Dendritic cell treated with granulocyte-macrophage colony-stimulating factor and Interleukin-4, amounts not matched to agents 40 ng/mL and 50 ng/mL, for 4 days (primary cell): ENCODE results near the gene SFXN2.

ENCODE experiments used
- H3K27ac Mint-ChIP-seq: one replicate; pipeline ENCODE4 v1.8.0; 2022; ENCODE audit warnings: mild to moderate bottlenecking, mixed read lengths
- H3K27me3 Mint-ChIP-seq: one replicate; pipeline ENCODE4 v1.8.0; 2022; ENCODE audit warnings: mild to moderate bottlenecking, mixed read lengths
- H3K36me3 Mint-ChIP-seq: one replicate; pipeline ENCODE4 v1.8.0; 2022; ENCODE audit warnings: low read depth, mixed read lengths
- H3K4me1 Mint-ChIP-seq: one replicate; pipeline ENCODE4 v1.8.0; 2022; ENCODE audit warnings: low read depth, mixed read lengths
- H3K4me3 Mint-ChIP-seq: one replicate; pipeline ENCODE4 v1.8.0; 2022; ENCODE audit warnings: mild to moderate bottlenecking, moderate library complexity, mixed read lengths
- H3K9me3 Mint-ChIP-seq: one replicate; pipeline ENCODE4 v1.8.0; 2022; ENCODE audit warnings: mixed read lengths
- intact Hi-C: fragments of 100-400 bp; cut with micrococcal nuclease; formaldehyde crosslinking; loops from one replicate; pipeline ENCODE4 v1.15.0; 2022

SFXN2 gene

DNA sequence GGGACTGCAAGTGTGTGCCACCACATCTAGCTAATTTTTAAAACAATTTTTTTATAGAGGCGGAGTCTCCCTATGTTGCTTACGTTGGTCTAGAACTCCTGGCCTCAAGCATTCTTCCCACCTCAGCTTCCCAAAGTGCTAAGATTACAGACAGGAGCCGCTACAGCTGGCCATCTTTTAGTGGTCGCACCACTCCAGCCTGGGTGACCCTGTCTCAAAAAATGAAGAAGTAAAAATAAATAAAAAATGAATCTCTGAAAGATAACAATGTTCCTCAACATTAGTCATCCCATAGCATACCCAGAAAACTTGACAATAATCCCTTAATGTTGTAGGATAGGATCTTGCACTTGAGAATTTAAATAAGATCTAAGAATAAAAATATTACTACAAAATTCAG is 47.5 kb downstream of the SFXN2 start:
- Mint-ChIP-seq H3K27ac (no peak overlapping the region), H3K4me3 (no peak overlapping the region), H3K27me3 (no peaks in the 10 kb centered on the region), H3K9me3 (no peaks in the 10 kb centered on the region), H3K4me1 (peaks cover 37% of the 10 kb centered on the region), H3K36me3 (peaks cover 60% of the 10 kb centered on the region)
- intact Hi-C loops = no loop called here

DNA sequence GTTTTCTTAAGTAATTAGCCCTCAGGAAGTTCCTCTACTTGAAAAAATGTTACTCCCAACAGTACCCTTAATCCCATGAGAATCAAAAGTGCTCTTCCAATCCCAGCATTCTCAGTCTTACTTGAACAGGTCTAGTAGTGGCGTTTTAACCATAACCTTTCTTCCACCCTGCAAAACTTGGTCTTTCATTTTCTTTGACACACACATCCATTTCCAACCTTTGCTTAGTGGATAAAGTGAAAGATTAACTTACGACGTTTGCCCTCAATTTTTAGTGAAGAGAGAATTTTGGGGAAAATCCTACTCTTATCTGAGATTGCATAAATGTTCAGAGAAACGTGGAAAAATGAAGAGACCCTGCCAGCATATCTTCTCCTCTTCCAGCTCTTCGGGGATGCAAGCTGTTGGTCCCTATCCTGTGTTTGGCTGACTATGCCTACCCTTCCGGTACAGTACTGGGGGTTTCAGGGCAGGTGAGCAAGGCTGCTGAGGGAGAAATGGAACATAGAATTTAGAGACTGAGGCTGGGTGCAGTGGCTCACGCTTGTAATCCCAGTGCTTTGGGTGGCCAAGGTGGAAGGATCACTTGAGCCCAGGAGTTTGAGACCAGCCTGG is 48.1 kb downstream of the SFXN2 start:
- intact Hi-C loops = no loop called here
- peaks cover 60% of the 10 kb centered on the region for H3K36me3 Mint-ChIP-seq
- H3K4me3 Mint-ChIP-seq = no peak overlapping the region
- no peak overlapping the region for H3K27ac Mint-ChIP-seq
- H3K4me1 Mint-ChIP-seq = peaks cover 35% of the 10 kb centered on the region
- no peaks in the 10 kb centered on the region for H3K9me3 Mint-ChIP-seq
- no peaks in the 10 kb centered on the region for H3K27me3 Mint-ChIP-seq

GRCh38 chr10:102763037-102763607 is 48.7 kb downstream of the SFXN2 start:
- intact Hi-C loops = no loop called here

GRCh38 chr10:102764470-102765161 is 50.2 kb downstream of the SFXN2 start:
- intact Hi-C loops = no loop called here
- H3K9me3 Mint-ChIP-seq = no peaks in the 10 kb centered on the region
- H3K4me3 Mint-ChIP-seq = no peak overlapping the region
- H3K4me1 Mint-ChIP-seq = peaks cover 25% of the 10 kb centered on the region
- peaks cover 58% of the 10 kb centered on the region for H3K36me3 Mint-ChIP-seq
- no peak overlapping the region for H3K27ac Mint-ChIP-seq
- no peaks in the 10 kb centered on the region for H3K27me3 Mint-ChIP-seq

More at GRCh38 chr10:102763037-102763607, 48.7 kb downstream of the SFXN2 start:
- H3K4me3 Mint-ChIP-seq = no peak overlapping the region
- no peak overlapping the region for H3K27ac Mint-ChIP-seq
- H3K4me1 Mint-ChIP-seq = peaks cover 32% of the 10 kb centered on the region
- peaks cover 60% of the 10 kb centered on the region for H3K36me3 Mint-ChIP-seq
- H3K27me3 Mint-ChIP-seq = no peaks in the 10 kb centered on the region
- H3K9me3 Mint-ChIP-seq = no peaks in the 10 kb centered on the region

DNA sequence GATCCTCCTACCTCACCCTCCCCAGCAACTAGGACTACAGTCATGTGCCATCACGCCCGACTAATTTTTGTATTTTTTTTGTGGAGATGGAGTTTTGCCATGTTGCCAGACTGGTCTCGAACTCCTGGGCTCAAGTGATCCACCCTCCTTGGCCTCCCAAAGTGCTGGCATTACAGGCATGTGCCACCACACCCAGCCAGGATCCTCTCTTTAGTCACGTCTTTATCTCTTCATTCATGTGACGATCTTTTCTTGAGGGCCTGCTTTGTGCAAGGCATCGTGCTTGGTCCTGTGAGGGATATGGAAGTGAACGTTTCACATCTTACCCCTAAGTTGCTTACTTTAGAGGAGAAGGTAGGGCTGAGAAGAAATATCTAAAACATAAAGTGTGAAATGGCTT is 50.9 kb downstream of the SFXN2 start:
- Mint-ChIP-seq H3K4me3 (no peak overlapping the region), H3K4me1 (peaks cover 20% of the 10 kb centered on the region), H3K36me3 (peaks cover 51% of the 10 kb centered on the region), H3K27ac (no peak overlapping the region), H3K27me3 (no peaks in the 10 kb centered on the region), H3K9me3 (no peaks in the 10 kb centered on the region)
- intact Hi-C loops = no loop called here

- no peaks in the 10 kb centered on the region for H3K9me3 Mint-ChIP-seq
- H3K27me3 Mint-ChIP-seq = no peaks in the 10 kb centered on the region
- H3K27ac Mint-ChIP-seq = no peak overlapping the region
- H3K4me3 Mint-ChIP-seq = no peak overlapping the region
- intact Hi-C loops = no loop called here
- H3K36me3 Mint-ChIP-seq = peaks cover 48% of the 10 kb centered on the region
- H3K4me1 Mint-ChIP-seq = peaks cover 19% of the 10 kb centered on the region
Observed at GRCh38 chr10:102767428-102768160, 53.2 kb downstream of the SFXN2 start.

GRCh38 chr10:102769375-102770107 is 55.1 kb downstream of the SFXN2 start:
- Mint-ChIP-seq H3K9me3 (no peaks in the 10 kb centered on the region), H3K27ac (no peak overlapping the region), H3K4me3 (no peak overlapping the region), H3K4me1 (peaks cover 36% of the 10 kb centered on the region), H3K27me3 (no peaks in the 10 kb centered on the region), H3K36me3 (peaks cover 41% of the 10 kb centered on the region)
- intact Hi-C loops = loop anchor here (5.0 kb wide), 1 partner anchor 48 kb away; no protein-coding TSS in a partner anchor

DNA sequence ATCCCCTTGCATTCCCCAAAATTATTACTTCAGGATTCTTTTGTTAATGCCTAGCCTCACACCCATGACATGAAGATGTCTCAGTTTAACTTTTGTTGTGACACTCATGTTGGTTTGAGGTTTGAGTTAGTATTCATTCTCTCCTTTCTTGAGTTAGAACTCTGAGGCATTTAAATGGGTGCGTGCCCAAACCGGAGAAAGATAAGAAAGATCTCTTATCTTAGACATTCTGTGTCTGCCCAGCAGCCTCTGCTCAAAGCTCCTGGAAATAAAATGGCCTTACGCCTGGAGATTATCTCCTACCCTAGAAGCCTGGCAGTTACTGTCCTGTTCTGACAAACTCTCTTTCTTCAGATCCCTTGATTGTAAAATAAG is 55.7 kb downstream of the SFXN2 start:
- peaks cover 39% of the 10 kb centered on the region for H3K4me1 Mint-ChIP-seq
- no peaks in the 10 kb centered on the region for H3K9me3 Mint-ChIP-seq
- intact Hi-C loops = loop anchor here (5.0 kb wide), 1 partner anchor 47 kb away; no protein-coding TSS in a partner anchor
- H3K27me3 Mint-ChIP-seq = no peaks in the 10 kb centered on the region
- no peak overlapping the region for H3K27ac Mint-ChIP-seq
- no peak overlapping the region for H3K4me3 Mint-ChIP-seq
- peaks cover 42% of the 10 kb centered on the region for H3K36me3 Mint-ChIP-seq

GRCh38 chr10:102770792-102771191 is 56.4 kb downstream of the SFXN2 start:
- Mint-ChIP-seq H3K36me3 (peaks cover 38% of the 10 kb centered on the region), H3K27me3 (no peaks in the 10 kb centered on the region), H3K9me3 (no peaks in the 10 kb centered on the region), H3K4me3 (no peak overlapping the region), H3K4me1 (peaks cover 46% of the 10 kb centered on the region), H3K27ac (no peak overlapping the region)
- intact Hi-C loops = loop anchor here (5.0 kb wide), 1 partner anchor 47 kb away; no protein-coding TSS in a partner anchor

DNA sequence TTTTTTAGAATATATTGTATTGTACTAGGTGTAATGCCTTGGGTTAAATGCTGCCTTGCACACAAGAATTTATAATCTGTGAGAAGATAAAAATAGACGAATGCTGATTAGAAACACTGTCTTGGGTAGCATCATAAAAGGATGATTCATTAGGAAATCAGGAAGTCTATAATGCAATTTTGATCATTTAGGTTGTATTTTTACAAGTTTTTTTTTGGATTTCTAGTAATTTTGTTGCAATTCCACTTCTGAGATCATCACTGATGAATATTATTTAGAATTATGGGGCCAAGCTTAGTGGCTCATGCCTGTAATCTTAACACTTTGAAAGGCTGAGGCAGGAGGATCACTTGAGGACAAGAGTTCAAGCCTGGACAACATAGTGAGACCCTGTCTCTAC is 58.9 kb downstream of the SFXN2 start:
- Mint-ChIP-seq H3K36me3 (peaks cover 41% of the 10 kb centered on the region), H3K4me3 (no peak overlapping the region), H3K9me3 (no peaks in the 10 kb centered on the region), H3K4me1 (peaks cover 62% of the 10 kb centered on the region), H3K27ac (peak overlapping the region; percentile 87), H3K27me3 (no peaks in the 10 kb centered on the region)
- intact Hi-C loops = loop anchor here (2.0 to 5.0 kb wide), 2 partner anchors 23 to 44 kb away; no protein-coding TSS in a partner anchor

DNA sequence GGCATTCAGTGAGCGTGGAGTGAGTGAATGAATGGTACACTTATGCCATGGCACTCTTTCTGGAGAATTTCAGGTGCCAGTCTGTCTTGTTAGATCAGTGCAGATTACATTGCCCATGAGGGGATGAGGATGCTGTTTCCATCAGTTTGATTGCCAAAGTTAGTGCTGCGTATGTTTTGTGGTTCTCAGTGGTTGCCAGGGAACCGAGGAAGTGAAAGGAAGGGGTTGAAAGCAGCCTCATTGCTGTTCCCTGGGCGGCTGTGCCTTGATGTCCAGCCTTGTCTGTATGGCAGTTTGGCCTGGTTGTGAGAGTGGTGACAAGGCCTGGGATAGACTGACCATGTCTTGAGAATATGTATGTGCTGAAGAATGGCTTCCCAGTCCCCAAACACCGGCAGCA is 59.5 kb downstream of the SFXN2 start:
- Mint-ChIP-seq H3K36me3 (peaks cover 41% of the 10 kb centered on the region), H3K4me3 (no peak overlapping the region), H3K27me3 (no peaks in the 10 kb centered on the region), H3K4me1 (peaks cover 64% of the 10 kb centered on the region), H3K9me3 (no peaks in the 10 kb centered on the region), H3K27ac (peak overlapping the region; percentile 87)
- intact Hi-C loops = loop anchor here (2.0 to 5.0 kb wide), 2 partner anchors 23 to 43 kb away; no protein-coding TSS in a partner anchor

GRCh38 chr10:102775201-102775934 is 60.9 kb downstream of the SFXN2 start:
- H3K4me3 Mint-ChIP-seq = no peak overlapping the region
- H3K4me1 Mint-ChIP-seq = peaks cover 70% of the 10 kb centered on the region
- no peaks in the 10 kb centered on the region for H3K27me3 Mint-ChIP-seq
- H3K9me3 Mint-ChIP-seq = no peaks in the 10 kb centered on the region
- intact Hi-C loops = no loop called here
- H3K36me3 Mint-ChIP-seq = peaks cover 41% of the 10 kb centered on the region
- peak overlapping the region; percentile 87 for H3K27ac Mint-ChIP-seq
